ENCODE results near the gene PCDHAC2. TPM values are rescaled to one million over a fixed set of nuclear protein-coding genes. Genes with fewer than 3 reads are reported as not detected.

Gene PCDHAC2
- total and polyA plus RNA-seq, 2 of the 4 experiments (the other 2 are of a cell fraction) = not detected

DNA sequence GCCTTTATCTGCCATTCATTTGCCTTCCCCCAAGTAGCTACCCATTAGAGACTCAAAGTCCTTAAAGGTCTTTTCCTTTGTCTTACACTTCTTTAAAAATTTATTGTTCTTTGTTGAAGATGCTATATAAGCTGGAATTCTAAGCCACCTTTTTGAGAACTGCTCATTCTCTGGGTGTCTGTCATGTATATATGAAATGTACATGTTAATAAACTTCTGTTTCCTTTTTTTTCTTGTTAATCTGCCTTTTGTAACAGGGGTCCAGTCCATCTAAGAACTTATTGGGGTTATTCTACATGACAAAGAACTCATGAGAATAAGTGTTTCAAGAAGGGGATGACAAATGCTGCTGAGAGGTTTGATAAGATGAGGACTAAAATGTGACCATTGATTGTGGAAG lies 41.5 kb downstream of the PCDHAC2 start:
- no peak overlapping the region for H3K4me2 ChIP-seq (ENCODE audit: low read depth, low read length)
- H3K23ac ChIP-seq (ENCODE audit: low read depth, low read length) = no peak overlapping the region
- H3K56ac ChIP-seq (ENCODE audit: extremely low read depth, insufficient read depth, low read length) = no peak overlapping the region
- no peak for ATAC-seq (ENCODE audit: low read depth)
- no TSS peak for BruUV-seq (replicated peaks)
- no peak overlapping the region for H3K4ac ChIP-seq (ENCODE audit: low read depth, low read length)
- H4K5ac ChIP-seq (ENCODE audit: low read depth, low read length) = no peak overlapping the region
- H3K4me1 ChIP-seq (ENCODE audit: control insufficient read depth, insufficient read depth, low read length) = no peaks in the 10 kb centered on the region
- no peak overlapping the region for H2BK15ac ChIP-seq (ENCODE audit: low read depth, low read length)
- TF ChIP-seq POLR2A (IDR thresholded peaks at IDR 0.05; ENCODE audit: low read depth, low read length) = no peak
- no peak for TF ChIP-seq SMC3 (IDR thresholded peaks at IDR 0.05; ENCODE audit: low read depth, low read length)
- TF ChIP-seq NFE2L2 (IDR thresholded peaks at IDR 0.05; ENCODE audit: low read depth, low read length) = no peak
- dilution Hi-C loops (cut with HindIII; ENCODE audit: low sequenced_read_pairs, unreplicated experiment) (no loop called here), in situ Hi-C loops (cut with MboI; ENCODE audit: low sequenced_read_pairs) (no loop called here), intact Hi-C loops (cut with micrococcal nuclease) (no loop called here)
- no peak overlapping the region for H3K9ac ChIP-seq (ENCODE audit: low read depth, low read length)
- no peak overlapping the region for H3K27ac ChIP-seq (ENCODE audit: insufficient read depth, low read length)
- H2AFZ ChIP-seq (replicated peaks; ENCODE audit: low read length, poor library complexity) = no peak overlapping the region
- no peak overlapping the region for H3K4me3 ChIP-seq (ENCODE audit: insufficient read depth, low read depth, low read length)
- no peak for DNase-seq
- no peak overlapping the region for H3K14ac ChIP-seq (replicated peaks; ENCODE audit: low read depth, low read length)
- no peak overlapping the region for H2AK9ac ChIP-seq (replicated peaks; ENCODE audit: low read depth, low read length, poor library complexity)
- no peak overlapping the region for H3K18ac ChIP-seq (ENCODE audit: low read depth, low read length)
- H4K91ac ChIP-seq (ENCODE audit: insufficient read depth, low read depth, low read length) = no peak overlapping the region
- H3K9me3 ChIP-seq (ENCODE audit: control insufficient read depth, insufficient read depth, low read length) = peaks cover 12% of the 10 kb centered on the region
- ChIA-PET CTCF (no interaction called here), POLR2A (ENCODE audit: unreplicated experiment) (no interaction called here)
- no peaks in the 10 kb centered on the region for H3K79me1 ChIP-seq (ENCODE audit: low read depth in 1 of 2, low read length in 2 of 2)
- H2BK5ac ChIP-seq (ENCODE audit: low read depth, low read length, poor library complexity, severe bottlenecking) = no peak overlapping the region
- no peaks in the 10 kb centered on the region for H3K9me1 ChIP-seq (ENCODE audit: insufficient read depth, low read length)
- no peak overlapping the region for H4K8ac ChIP-seq (ENCODE audit: low read depth in 2 of 2, low read length in 2 of 2)
- no peak overlapping the region for H2BK120ac ChIP-seq (ENCODE audit: low read depth, low read length)
- H2BK20ac ChIP-seq (ENCODE audit: low read depth, low read length) = no peak overlapping the region
- H4K20me1 ChIP-seq (ENCODE audit: insufficient read depth, low read length) = no peaks in the 10 kb centered on the region
- no peaks in the 10 kb centered on the region for H3K27me3 ChIP-seq (ENCODE audit: control insufficient read depth, insufficient read depth, low read length)
- no peaks in the 10 kb centered on the region for H3K36me3 ChIP-seq (ENCODE audit: control insufficient read depth, insufficient read depth, low read length)
- no peak overlapping the region for H2AK5ac ChIP-seq (ENCODE audit: low read depth, low read length)

Measured in IMR-90 (cell line).